AG10803 (cell line): ENCODE measurements around the gene RBMXL3.
"Not testable (repeated sequence)": the region's sequence is repeated elsewhere in the genome, so short reads cannot be mapped to it uniquely, and the experiment has no call there.

Experiments
- DNase-seq: peaks from one replicate; pipeline ENCODE4 v3.0.0; 2010; ENCODE audit warnings: low read depth
- H3K4me3 ChIP-seq: 2 replicates; pipeline ENCODE4 v1.5.1; 2011; ENCODE audit warnings: mild to moderate bottlenecking, low read length, control low read depth
- CTCF ChIP-seq: conservative IDR thresholded peaks from 2 replicates; pipeline ENCODE4 v1.5.1; 2011; ENCODE audit warnings: mild to moderate bottlenecking, low read length, control low read depth, inconsistent platforms

Gene RBMXL3

GRCh38 chrX:115214151-115214550 lies 24.9 kb downstream of the RBMXL3 start:
- no peak for DNase-seq
- no peak for TF ChIP-seq CTCF
- no peak overlapping the region for H3K4me3 ChIP-seq

DNA sequence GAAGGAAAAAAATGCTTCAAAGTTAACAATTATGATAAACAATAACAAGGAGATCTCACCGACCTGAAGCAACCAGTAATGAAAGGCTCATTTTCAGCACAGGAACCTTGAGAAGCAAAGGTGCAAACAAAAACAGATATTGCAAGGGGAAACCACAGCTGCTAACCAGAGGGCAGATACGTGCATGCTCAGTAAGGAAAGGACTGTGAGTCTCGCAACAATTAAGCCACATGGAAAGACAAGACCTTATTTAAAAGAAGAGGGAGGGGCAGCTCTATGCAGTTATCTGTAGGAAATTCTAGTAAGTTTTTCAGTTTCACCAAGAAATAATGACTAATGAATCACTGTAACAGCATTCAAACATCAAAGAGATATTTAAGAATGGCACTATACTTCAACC lies 25.4 kb downstream of the RBMXL3 start:
- DNase-seq: no peak
- no peak overlapping the region for H3K4me3 ChIP-seq
- TF ChIP-seq CTCF: no peak

GRCh38 chrX:115217346-115217745 lies 28.1 kb downstream of the RBMXL3 start:
- DNase-seq, H3K4me3 ChIP-seq: not testable (repeated sequence)

DNA sequence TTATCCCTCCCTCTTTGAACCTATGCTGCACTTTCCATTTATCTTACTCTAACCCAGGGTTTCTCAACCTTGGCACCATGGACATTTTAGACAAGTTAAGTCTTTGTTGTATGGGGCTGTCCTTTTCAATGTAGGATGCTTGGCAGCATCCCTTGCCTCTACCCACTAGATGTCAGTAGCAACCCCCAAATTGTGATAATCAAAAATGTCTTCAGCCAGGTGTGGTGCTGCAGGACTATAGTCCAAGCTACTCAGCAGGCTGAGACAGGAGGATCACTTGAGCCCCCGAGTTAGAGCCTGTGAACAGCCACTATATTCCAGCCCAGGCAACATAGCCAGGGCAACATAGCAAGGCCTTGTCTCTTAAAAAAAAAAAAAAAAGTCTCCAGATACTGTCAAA lies 37.7 kb downstream of the RBMXL3 start:
- peak; percentile 7 for DNase-seq
- H3K4me3 ChIP-seq: no peak overlapping the region

GRCh38 chrX:115229337-115230003 lies 40.3 kb downstream of the RBMXL3 start:
- no peak for TF ChIP-seq CTCF
- DNase-seq: no peak
- no peak overlapping the region for H3K4me3 ChIP-seq

More for the DNA sequence above, 37.7 kb downstream of the RBMXL3 start:
- peak; percentile 49 for TF ChIP-seq CTCF

- DNase-seq: no peak
- peak overlapping the region; percentile 72 for H3K4me3 ChIP-seq
- TF ChIP-seq CTCF: no peak
These were observed 43.8 kb downstream of the RBMXL3 start for GRCh38 chrX:115232933-115233496.

GRCh38 chrX:115233497-115234455 lies 44.6 kb downstream of the RBMXL3 start, which contains the start of gene LRCH2:
Gene LRCH2 (minus strand): TSS chrX:115234096. CDS start chrX:115234041, 55 bp downstream.
- no peak for TF ChIP-seq CTCF
- peak; percentile 21 for DNase-seq
- peak within 1 kb of the TSS; percentile 72 for H3K4me3 ChIP-seq
